H1 (cell line): Measurements from ENCODE around the gene PLXNB2. TPM values are rescaled to one million over a fixed set of nuclear protein-coding genes. Genes with fewer than 3 reads are reported as not detected.

Source experiments
- CTCF ChIA-PET: fragments of 300-600 bp; sonication (Branson Sonifier 250); formaldehyde crosslinking; loops from one replicate; lab custom pipeline; 2021; ENCODE audit not compliant: partially characterized antibody; lab: Charles Lee
- POLR2A ChIA-PET: fragments of 300-600 bp; sonication (Branson Sonifier 250); formaldehyde crosslinking; loops from one replicate; lab custom pipeline; 2021; ENCODE audit warnings: inconsistent platforms; ENCODE audit not compliant: partially characterized antibody; lab: Charles Lee
- DNase-seq, 2 experiments: peaks; one replicate each; pipeline versions ENCODE4 v3.0.0 to v3.0.0-alpha.2; 2010 to 2022; ENCODE audit warnings: low spot score in 2 of 2, low read depth in 1 of 2, mixed read lengths in 1 of 2
- FAIRE-seq: peaks from 2 replicates; lab custom pipeline; 2011; peaks lifted over from hg19 to GRCh38; lab: Jason Lieb, UNC
- H2AFZ ChIP-seq: 2 replicates; pipeline ENCODE4 v1.8.1; 2012; ENCODE audit warnings: low read length, inconsistent platforms
- H2AK5ac ChIP-seq: 2 replicates; pipeline ENCODE4 v1.6.1; 2013; ENCODE audit warnings: low read depth, low read length
- H2BK120ac ChIP-seq: replicated peaks from 2 replicates; pipeline ENCODE3; 2013; ENCODE audit warnings: low read depth, low read length, inconsistent platforms
- H2BK12ac ChIP-seq: 2 replicates; pipeline ENCODE4 v1.6.1; 2013; ENCODE audit warnings: low read depth, low read length
- H2BK15ac ChIP-seq: 2 replicates; pipeline ENCODE4 v1.6.1; 2013; ENCODE audit warnings: low read length
- H2BK20ac ChIP-seq: 2 replicates; pipeline ENCODE4 v1.6.1; 2013; ENCODE audit warnings: low read length
- H2BK5ac ChIP-seq: 2 replicates; pipeline ENCODE4 v1.6.1; 2013; ENCODE audit warnings: low read depth, low read length
- H3K14ac ChIP-seq: 2 replicates; pipeline ENCODE4 v1.6.1; 2013; ENCODE audit warnings: inconsistent platforms; ENCODE audit not compliant: insufficient read length
- H3K18ac ChIP-seq: 2 replicates; pipeline ENCODE4 v1.6.1; 2013; ENCODE audit warnings: low read length; ENCODE audit errors: extremely low read depth
- H3K23ac ChIP-seq: 2 replicates; pipeline ENCODE4 v1.6.1; 2013; ENCODE audit warnings: inconsistent platforms; ENCODE audit not compliant: insufficient read length
- H3K23me2 ChIP-seq: 2 replicates; pipeline ENCODE4 v1.6.1; 2013; ENCODE audit warnings: low read depth, low read length
- H3K27ac ChIP-seq: 2 replicates; pipeline ENCODE4 v1.6.1; 2011; ENCODE audit warnings: low read depth, low read length, inconsistent platforms
- H3K27me3 ChIP-seq, 4 experiments: replicated peaks in 1 of 4; 1 replicate in 1 of 4; 2 replicates in 3 of 4; pipeline versions ENCODE4 v1.6.1 to v1.8.1; 2011 to 2013; ENCODE audit warnings: low read length in 3 of 4, mild to moderate bottlenecking in 3 of 4, inconsistent platforms in 2 of 4, mixed read lengths in 2 of 4, moderate library complexity in 1 of 4; ENCODE audit not compliant: control insufficient read depth in 3 of 4, insufficient read depth in 3 of 4; ENCODE audit errors: extremely low read depth in 1 of 4
- H3K36me3 ChIP-seq, 4 experiments: 2 replicates each; pipeline versions ENCODE4 v1.6.1 to v1.8.1; 2011 to 2013; ENCODE audit warnings: mild to moderate bottlenecking in 4 of 4, low read length in 3 of 4, moderate library complexity in 2 of 4, control low read depth in 1 of 4, inconsistent platforms in 1 of 4; ENCODE audit not compliant: insufficient read depth in 4 of 4, control insufficient read depth in 2 of 4
- H3K4ac ChIP-seq: replicated peaks from 2 replicates; pipeline ENCODE3; 2013; ENCODE audit warnings: low read length, low read depth, mixed read lengths, inconsistent platforms; ENCODE audit not compliant: insufficient read length
- H3K4me1 ChIP-seq, 4 experiments: replicated peaks in 1 of 4; 1 replicate in 1 of 4; 2 replicates in 3 of 4; pipeline versions ENCODE4 v1.6.1 to v1.8.1; 2011 to 2013; ENCODE audit warnings: low read length in 3 of 4, inconsistent platforms in 2 of 4, mixed read lengths in 1 of 4; ENCODE audit not compliant: insufficient read depth in 4 of 4, control insufficient read depth in 3 of 4
- H3K4me2 ChIP-seq, 2 experiments: 2 replicates each; pipeline versions ENCODE4 v1.6.1 to v1.8.1; 2011 to 2013; ENCODE audit warnings: low read depth in 2 of 2, low read length in 2 of 2, control low read depth in 1 of 2, inconsistent platforms in 1 of 2, mild to moderate bottlenecking in 1 of 2; ENCODE audit not compliant: insufficient read depth in 1 of 2
- H3K4me3 ChIP-seq, 4 experiments: fragments of 200-600, 300-600 bp in 1 of 4; sonication (generic), shearing (Covaris generic), sonication (Bioruptor Twin) in 1 of 4; 2 replicates each; pipeline versions ENCODE4 v1.5.1 to v1.8.1; 2011 to 2016; ENCODE audit warnings: low read length in 4 of 4, low read depth in 3 of 4, control low read depth in 2 of 4, inconsistent platforms in 2 of 4, mild to moderate bottlenecking in 2 of 4, mixed read lengths in 1 of 4, moderate library complexity in 1 of 4; ENCODE audit not compliant: insufficient read depth in 2 of 4; ENCODE audit errors: extremely low read depth in 1 of 4
- H3K56ac ChIP-seq: replicated peaks from 2 replicates; pipeline ENCODE3; 2013; ENCODE audit warnings: low read depth, mild to moderate bottlenecking, mixed read lengths, low read length, inconsistent platforms; ENCODE audit not compliant: insufficient read length
- H3K79me1 ChIP-seq: 2 replicates; pipeline ENCODE4 v1.6.1; 2013; ENCODE audit warnings: low read depth, low read length, control low read depth
- H3K79me2 ChIP-seq, 2 experiments: 2 replicates each; pipeline versions ENCODE4 v1.6.1 to v1.8.1; 2012 to 2013; ENCODE audit warnings: low read length in 2 of 2, mild to moderate bottlenecking in 2 of 2, inconsistent platforms in 1 of 2; ENCODE audit not compliant: insufficient read depth in 2 of 2, control insufficient read depth in 1 of 2
- H3K9ac ChIP-seq, 4 experiments: replicated peaks in 1 of 4; 1 replicate in 1 of 4; 2 replicates in 3 of 4; pipeline versions ENCODE4 v1.6.1 to v1.8.1; 2011 to 2013; ENCODE audit warnings: low read depth in 3 of 4, low read length in 3 of 4, control low read depth in 2 of 4, mild to moderate bottlenecking in 2 of 4, moderate library complexity in 2 of 4, inconsistent platforms in 1 of 4; ENCODE audit errors: extremely low read depth in 1 of 4
- H3K9me3 ChIP-seq, 2 experiments: 2 replicates each; pipeline versions ENCODE4 v1.6.1 to v1.8.1; 2012 to 2013; ENCODE audit warnings: mild to moderate bottlenecking in 2 of 2, moderate library complexity in 2 of 2, control low read depth in 1 of 2, inconsistent platforms in 1 of 2, low read depth in 1 of 2, low read length in 1 of 2, mixed read lengths in 1 of 2; ENCODE audit not compliant: insufficient read depth in 2 of 2
- H4K20me1 ChIP-seq, 2 experiments: replicated peaks in 1 of 2; 2 replicates each; pipeline versions ENCODE3 to v1.8.1; 2011 to 2013; ENCODE audit warnings: inconsistent platforms in 2 of 2, low read length in 2 of 2, mild to moderate bottlenecking in 1 of 2; ENCODE audit not compliant: insufficient read depth in 2 of 2, control insufficient read depth in 1 of 2
- H4K5ac ChIP-seq: 2 replicates; pipeline ENCODE4 v1.6.1; 2013; ENCODE audit warnings: low read length, low read depth, mixed read lengths, inconsistent platforms; ENCODE audit not compliant: insufficient read length
- H4K8ac ChIP-seq: 2 replicates; pipeline ENCODE4 v1.8.0; 2013; ENCODE audit warnings: mild to moderate bottlenecking, moderate library complexity, low read length, inconsistent platforms; ENCODE audit not compliant: insufficient read depth; ENCODE audit errors: extremely low read depth
- H4K91ac ChIP-seq: replicated peaks from 2 replicates; pipeline ENCODE3; 2013; ENCODE audit warnings: low read length, mixed read lengths, inconsistent platforms; ENCODE audit not compliant: insufficient read length
- TAF1 ChIP-seq: IDR thresholded peaks from 2 replicates; pipeline ENCODE4 v1.6.1; 2011; ENCODE audit warnings: mild to moderate bottlenecking, low read depth, low read length
- WGBS, 2 experiments: shearing (Covaris generic) in 1 of 2; methylation state at CpG; one replicate each; pipeline versions ENCODE4 v1.1.6 to v1.1.7; 2013 to 2015; ENCODE audit warnings: low lambda C conversion rate in 2 of 2, mixed read lengths in 2 of 2, inconsistent platforms in 1 of 2, low coverage in 1 of 2, missing lambda C conversion rate in 1 of 2; ENCODE audit not compliant: insufficient replicate concordance in 2 of 2, insufficient coverage in 1 of 2, insufficient read length in 1 of 2; ENCODE audit errors: extremely low coverage in 1 of 2, missing lambda C conversion rate in 1 of 2; 5-methylcytosine and 5-hydroxymethylcytosine counted together
- polyA plus RNA-seq, 7 experiments: library from polyadenylated mRNA; depleted of rRNA in 3 of 7; stranded (reverse) in 5 of 7; unstranded in 2 of 7; fragments of >200 nt in 5 of 7; fragments of 200-250 nt in 2 of 7; gene quantifications; 1 replicate in 5 of 7; 2 replicates in 1 of 7; 4 replicates in 1 of 7; pipeline versions ENCODE4 v1.2.1 to v1.2.3, GENCODE V29; 2011 to 2013; ENCODE audit warnings: missing spikeins in 2 of 7, mixed read lengths in 2 of 7
- total RNA-seq: library from RNA; stranded (reverse); fragmentation: NEBNext Ultra II Directional; extraction: Animal tissue kit (Norgen Biotek cat#: 25700); gene quantifications from 2 replicates; pipeline ENCODE4 v1.2.1, GENCODE V29; 2021

Gene PLXNB2
- total and polyA plus RNA-seq, 2 of the 8 experiments (the other 6 are each of a cell fraction or from before 2014, with no cell fraction given): 58.3 to 92.8 TPM

DNA sequence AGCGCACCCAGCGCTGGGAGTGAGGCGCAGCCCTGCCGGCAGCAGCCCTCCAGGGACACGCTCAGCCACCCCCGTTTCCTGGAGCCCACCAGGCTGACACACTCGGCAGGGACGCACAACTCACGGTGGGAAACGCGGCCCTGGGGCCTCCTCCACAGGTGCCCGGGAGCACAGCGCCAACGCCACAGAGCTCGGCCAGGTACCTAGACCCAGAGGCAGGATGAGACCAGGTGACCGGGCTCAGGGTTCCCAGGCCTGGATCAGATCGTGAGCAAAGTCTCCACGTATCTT, 80.6 kb downstream of the PLXNB2 start:
- peaks cover 0 to 13% of the 10 kb centered on the region in 2 experiments for H4K20me1 ChIP-seq
- no peak overlapping the region for H3K18ac ChIP-seq
- CTCF ChIA-PET: interaction anchor here (1.2 to 9.2 kb wide), 2 partner anchors 13 to 50 kb away, joined by 3 to 77 read pairs; no protein-coding TSS in a partner anchor
- H3K36me3 ChIP-seq: peaks cover 0 to 13% (median 6%) of the 10 kb centered on the region in 4 experiments; a peak in 6 of 8 replicates
- no peak overlapping the region for H3K23ac ChIP-seq
- no peak overlapping the region for H2BK15ac ChIP-seq
- H3K4me3 ChIP-seq: no peak overlapping the region
- H3K27ac ChIP-seq: no peak overlapping the region
- no peak overlapping the region for H2BK120ac ChIP-seq
- no peaks in the 10 kb centered on the region for H3K4me1 ChIP-seq
- no peak overlapping the region for H2BK20ac ChIP-seq
- POLR2A ChIA-PET: interaction anchor here (0.6 to 1.2 kb wide), 2 partner anchors 8 to 265 kb away, joined by 3 to 4 read pairs; no protein-coding TSS in a partner anchor
- no peak overlapping the region for H2BK12ac ChIP-seq
- H3K9me3 ChIP-seq: no peaks in the 10 kb centered on the region
- H3K79me1 ChIP-seq: 0 out of 2 replicates have a peak, but pooled peaks cover 4% of the 10 kb centered on the region
- no peaks in the 10 kb centered on the region for H3K23me2 ChIP-seq
- WGBS, 2 experiments: 94% methylated on average over 18 of the region's 18 CpGs; no CpG with 5 or more reads in 1 of the 2 experiments
- H2AFZ ChIP-seq: no peak overlapping the region
- no peak overlapping the region for H4K8ac ChIP-seq
- H3K14ac ChIP-seq: no peak overlapping the region
- no peak overlapping the region for H2BK5ac ChIP-seq
- FAIRE-seq (no peak), DNase-seq (no peak)
- no peak overlapping the region for H3K4me2 ChIP-seq
- no peak overlapping the region for H4K91ac ChIP-seq
- H3K27me3 ChIP-seq: no peaks in the 10 kb centered on the region
- no peak overlapping the region for H4K5ac ChIP-seq
- H2AK5ac ChIP-seq: no peak overlapping the region
- no peak overlapping the region for H3K4ac ChIP-seq
- H3K56ac ChIP-seq: no peak overlapping the region
- no peak overlapping the region for H3K9ac ChIP-seq
- no peaks in the 10 kb centered on the region for H3K79me2 ChIP-seq
- no peak for TF ChIP-seq TAF1
